Adrenal gland (tissue), 12 donors: ENCODE results near the gene LTB. TPM values are rescaled to one million over a fixed set of nuclear protein-coding genes. Genes with fewer than 3 reads are reported as not detected.
A peak's percentile ranks its signal among the peaks of the same experiment; 100 is the strongest.
"Not testable (repeated sequence)": the region's sequence is repeated elsewhere in the genome, so short reads cannot be mapped to it uniquely, and the experiment has no call there.

Source experiments
- DNase-seq, 7 donors: peaks; one replicate each; pipeline ENCODE4 v3.0.0-alpha.2; 2019 to 2020
- H3K27ac ChIP-seq, 5 donors: fragments of 200-600 bp; sonication (generic) in 4 of 5; 1 replicate in 3 of 5; 2 replicates in 2 of 5; pipeline versions ENCODE4 v1.5.1 to v1.8.0; 2016 to 2020; ENCODE audit warnings: mild to moderate bottlenecking in 1 of 5
- H3K27me3 ChIP-seq: fragments of 200-600 bp; 2 replicates; pipeline ENCODE4 v1.8.0; 2021
- H3K36me3 ChIP-seq, 2 donors: fragments of 200-600 bp; replicated peaks in 1 of 2; 1 replicate in 1 of 2; 2 replicates in 1 of 2; pipeline versions ENCODE4 v1.5.1 to v1.8.0; 2018 to 2022
- H3K4me1 ChIP-seq, 2 donors: fragments of 200-600 bp; replicated peaks in 1 of 2; 1 replicate in 1 of 2; 2 replicates in 1 of 2; pipeline versions ENCODE4 v1.5.1 to v1.8.0; 2018 to 2021
- H3K4me3 ChIP-seq, 4 donors: fragments of 200-600 bp; sonication (generic) in 3 of 4; one replicate each; pipeline ENCODE4 v1.5.1; 2016 to 2018
- H3K9me3 ChIP-seq, 3 donors: fragments of 200-600 bp; sonication (generic) in 1 of 3; replicated peaks in 1 of 3; 1 replicate in 2 of 3; 2 replicates in 1 of 3; pipeline versions ENCODE4 v1.5.1 to v1.8.0; 2016 to 2021
- POLR2A ChIP-seq, 2 donors: fragments of 450-650 bp; IDR thresholded peaks; one replicate each; pipeline ENCODE4 v1.6.1; 2017; ENCODE audit warnings: antibody characterized with exemption in 2 of 2, mild to moderate bottlenecking in 2 of 2, moderate library complexity in 1 of 2
- WGBS, 4 donors: extraction: QIAGEN DNeasy Blood & Tissue Kit in 2 of 4; methylation state at CpG; one replicate each; pipeline versions ENCODE4 v1.1.5 to v1.1.7; 2013 to 2017; 5-methylcytosine and 5-hydroxymethylcytosine counted together
- intact Hi-C, 2 donors: fragments of 100-400 bp; cut with DNase I; formaldehyde crosslinking; loops; one replicate each; pipeline versions ENCODE4 v1.14.1 to v1.15.0; 2022 to 2023
- polyA plus RNA-seq, 3 donors: library from polyadenylated mRNA; stranded (reverse); fragments of 200-250 nt in 2 of 3; fragments of 350-450 nt in 1 of 3; fragmentation: Illumina TruSeq in 1 of 3; extraction: RNeasy Lipid Tissue Mini Kit (QIAGEN cat#74804) in 1 of 3; gene quantifications; one replicate each; pipeline ENCODE4 v1.2.3, GENCODE V29; 2013 to 2014
- total RNA-seq, 9 donors: library from RNA; depleted of rRNA in 4 of 9; stranded (reverse); fragments of >200 nt in 4 of 9; fragments of 120-200 nt in 1 of 9; fragmentation: NEBNext Ultra II Directional in 1 of 9; extraction: Animal tissue kit (Norgen Biotek cat#: 25700) in 1 of 9; gene quantifications; one replicate each; pipeline versions ENCODE4 v1.1.0 to v1.2.4, GENCODE V29; 2013 to 2023
- TF ChIP-seq, protein P1 (sequence below), 6 experiments: fragments of 450-650 bp in 4 of 6; fragments of 200-600 bp in 2 of 6; sonication (generic) in 1 of 6; IDR thresholded peaks; 1 replicate in 5 of 6; 2 replicates in 1 of 6; pipeline versions ENCODE4 v1.5.1 to v1.8.0; 2016 to 2021; ENCODE audit warnings: antibody characterized with exemption in 6 of 6, mild to moderate bottlenecking in 2 of 6, moderate library complexity in 1 of 6
- donor health status: healthy with polysubstance abuse.
- donor health status: Bipolar disorder and iron deficiency.
- donor health status: DM: yes; HTN: yes; CAD: no.
- donor health status: DM: no; HTN: no; CAD: no.
- donor health status: DM: no; HTN: no; CAD: no.
- donor health status: DM: yes; HTN: yes; CAD: no.

LTB gene
- total and polyA plus RNA-seq, 12 donors, result 0.31 to 6.7 (median 1.1) TPM; not detected in 3

GRCh38 chr6:31607317-31607716, 25.1 kb upstream of the LTB start:
- H3K27ac ChIP-seq, result no peak overlapping the region
- intact Hi-C loops, result no loop called here
- WGBS, 4 donors, result 80 to 100% (median 85%) methylated on average over 1 of the region's 1 CpG

DNA sequence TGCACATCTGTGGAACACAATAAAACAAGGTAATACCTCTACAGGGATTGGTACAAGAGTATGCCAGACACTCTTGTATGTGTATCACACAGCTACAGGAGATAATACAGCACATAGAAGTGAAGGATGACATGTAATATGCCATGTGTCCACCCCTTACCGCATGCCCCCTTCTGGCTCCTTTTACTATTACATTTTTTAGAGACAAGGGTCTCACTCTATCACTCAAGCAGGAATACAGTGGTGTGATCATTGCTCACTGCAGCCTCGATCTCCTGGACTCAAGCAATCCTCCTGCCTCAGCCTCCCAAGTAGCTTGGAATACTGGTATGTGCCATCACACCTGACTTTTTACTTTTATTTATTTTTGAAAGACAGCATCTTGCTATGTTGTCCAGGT, 14.8 kb upstream of the LTB start:
- TF ChIP-seq, protein P1, sequence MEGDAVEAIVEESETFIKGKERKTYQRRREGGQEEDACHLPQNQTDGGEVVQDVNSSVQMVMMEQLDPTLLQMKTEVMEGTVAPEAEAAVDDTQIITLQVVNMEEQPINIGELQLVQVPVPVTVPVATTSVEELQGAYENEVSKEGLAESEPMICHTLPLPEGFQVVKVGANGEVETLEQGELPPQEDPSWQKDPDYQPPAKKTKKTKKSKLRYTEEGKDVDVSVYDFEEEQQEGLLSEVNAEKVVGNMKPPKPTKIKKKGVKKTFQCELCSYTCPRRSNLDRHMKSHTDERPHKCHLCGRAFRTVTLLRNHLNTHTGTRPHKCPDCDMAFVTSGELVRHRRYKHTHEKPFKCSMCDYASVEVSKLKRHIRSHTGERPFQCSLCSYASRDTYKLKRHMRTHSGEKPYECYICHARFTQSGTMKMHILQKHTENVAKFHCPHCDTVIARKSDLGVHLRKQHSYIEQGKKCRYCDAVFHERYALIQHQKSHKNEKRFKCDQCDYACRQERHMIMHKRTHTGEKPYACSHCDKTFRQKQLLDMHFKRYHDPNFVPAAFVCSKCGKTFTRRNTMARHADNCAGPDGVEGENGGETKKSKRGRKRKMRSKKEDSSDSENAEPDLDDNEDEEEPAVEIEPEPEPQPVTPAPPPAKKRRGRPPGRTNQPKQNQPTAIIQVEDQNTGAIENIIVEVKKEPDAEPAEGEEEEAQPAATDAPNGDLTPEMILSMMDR (IDR thresholded peaks at IDR 0.05), result peak in 5 of 6 experiments; percentile 16 to 53 (median 38)
- no peak for TF ChIP-seq POLR2A (IDR thresholded peaks at IDR 0.05)
- Histone ChIP-seq H3K36me3 (no peaks in the 10 kb centered on the region), H3K4me3 (no peak overlapping the region), H3K27ac (no peak overlapping the region), H3K4me1 (no peaks in the 10 kb centered on the region), H3K9me3 (no peaks in the 10 kb centered on the region), H3K27me3 (no peaks in the 10 kb centered on the region)
- DNase-seq, result no peak
- intact Hi-C loops, result loop anchor here (5.0 to 10.0 kb wide), 2 partner anchors 50 to 102 kb away; partner anchors contain the start of genes ATP6V1G2 (in 1 of the 2), MICB (in 1 of the 2) and NFKBIL1 (in 1 of the 2)
- WGBS, 4 donors, result 22 to 25% (median 25%) methylated on average over 2 of the region's 2 CpGs

More at GRCh38 chr6:31607317-31607716, 25.1 kb upstream of the LTB start:
- Histone ChIP-seq H3K36me3 (no peaks in the 10 kb centered on the region), H3K4me1 (no peaks in the 10 kb centered on the region), H3K27me3 (no peaks in the 10 kb centered on the region), H3K4me3 (no peak overlapping the region), H3K9me3 (no peaks in the 10 kb centered on the region)
- TF ChIP-seq, protein P1 (IDR thresholded peaks at IDR 0.05), result no peak
- no peak for TF ChIP-seq POLR2A (IDR thresholded peaks at IDR 0.05)
- DNase-seq, result no peak

DNA sequence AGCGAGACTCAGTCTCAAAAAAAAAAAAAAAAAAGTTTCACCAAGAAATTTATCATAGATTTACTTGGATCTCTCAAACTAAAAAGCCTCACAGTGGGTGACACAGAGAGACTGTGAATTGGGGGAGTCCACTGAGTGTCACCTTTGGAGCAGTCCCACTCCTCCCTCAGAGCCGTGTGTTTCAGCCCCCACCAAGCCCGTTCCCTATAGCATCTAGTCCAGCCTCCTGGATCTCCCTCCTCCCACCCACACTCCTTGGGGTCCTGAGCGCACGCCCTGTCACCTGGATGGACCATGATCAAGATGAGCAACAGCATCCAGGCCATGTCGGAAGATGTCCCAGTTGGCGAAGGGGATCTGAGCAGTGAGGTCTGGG, 10.2 kb upstream of the LTB start:
- WGBS, 4 donors, result 83 to 93% (median 88%) methylated on average over 7 of the region's 7 CpGs
- no peaks in the 10 kb centered on the region for H3K36me3 ChIP-seq
- no peak overlapping the region for H3K27ac ChIP-seq
- TF ChIP-seq POLR2A (IDR thresholded peaks at IDR 0.05), result no peak
- TF ChIP-seq, protein P1 (IDR thresholded peaks at IDR 0.05), result no peak
- no peaks in the 10 kb centered on the region for H3K9me3 ChIP-seq
- H3K4me3 ChIP-seq, result no peak overlapping the region
- no peaks in the 10 kb centered on the region for H3K27me3 ChIP-seq
- intact Hi-C loops, result loop anchor here in 1 of 2 donors (10.0 kb wide), 1 partner anchor 98 kb away; the partner anchor contains the start of gene MICB
- no peak for DNase-seq
- H3K4me1 ChIP-seq, result no peaks in the 10 kb centered on the region

DNA sequence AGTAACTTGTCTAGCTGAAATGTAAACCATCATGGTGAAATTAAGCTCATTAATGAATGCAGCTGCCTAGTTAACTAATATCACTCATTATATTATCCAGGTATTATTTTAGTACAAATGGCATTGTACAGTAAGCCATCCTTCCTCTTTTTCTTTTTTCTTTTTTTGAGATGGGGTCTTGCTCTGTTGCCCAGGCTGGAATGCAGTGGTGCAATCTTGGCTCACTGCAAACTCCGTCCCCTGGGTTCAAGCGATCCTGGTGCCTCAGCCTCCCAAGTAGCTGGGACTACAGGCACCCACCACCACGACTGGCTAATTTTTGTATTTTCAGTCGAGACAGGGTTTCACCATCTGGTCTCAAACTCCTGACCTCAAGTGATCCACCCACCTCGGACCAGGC, 8.5 kb upstream of the LTB start:
- H3K9me3 ChIP-seq, H3K27me3 ChIP-seq, H3K27ac ChIP-seq, H3K4me1 ChIP-seq, H3K4me3 ChIP-seq, H3K36me3 ChIP-seq, DNase-seq: not testable (repeated sequence)
- 71 to 82% (median 81%) methylated on average over 5 of the region's 5 CpGs for WGBS, 4 donors
- intact Hi-C loops, result loop anchor here in 1 of 2 donors (10.0 kb wide), 1 partner anchor 96 kb away; the partner anchor contains the start of gene MICB
